Endothelial cell of hepatic sinusoid (primary cell): ENCODE results near the gene SPNS1.

Experiments
- in situ Hi-C: cut with HindIII; loops from 2 replicates; pipeline ENCODE4 v1.10.0; 2017; ENCODE audit warnings: low sequenced_read_pairs

Gene SPNS1

GRCh38 chr16:29025218-29025617 is 50.6 kb downstream of the SPNS1 start:
- in situ Hi-C loops: no loop called here

- in situ Hi-C loops: no loop called here
Measured at GRCh38 chr16:29025735-29026134, 51.2 kb downstream of the SPNS1 start.

GRCh38 chr16:29028457-29029167 is 54.0 kb downstream of the SPNS1 start:
- in situ Hi-C loops: no loop called here

- in situ Hi-C loops: no loop called here
Measured at GRCh38 chr16:29029168-29029994, 54.8 kb downstream of the SPNS1 start.

- in situ Hi-C loops: no loop called here
Measured at GRCh38 chr16:29030086-29030840, 55.7 kb downstream of the SPNS1 start.
